MM.1S (cell line): ENCODE data around the gene CDC16.

Source experiments
- DNase-seq: peaks from one replicate; pipeline ENCODE4 v3.0.0-alpha.2; 2015
- H2AFZ ChIP-seq: fragments of 300-600 bp; sonication (generic); 2 replicates; pipeline ENCODE4 v1.6.0; 2016; ENCODE audit warnings: antibody characterized with exemption, low read length
- H3F3A ChIP-seq: fragments of 300-600 bp; sonication (generic); 2 replicates; pipeline ENCODE4 v1.6.1; 2016; ENCODE audit warnings: mild to moderate bottlenecking, antibody characterized with exemption, low read length, moderate library complexity, mixed read lengths; ENCODE audit not compliant: insufficient read depth
- H3K27ac ChIP-seq: fragments of 300-600 bp; sonication (generic); 2 replicates; pipeline ENCODE4 v1.5.1; 2016; ENCODE audit warnings: mild to moderate bottlenecking, low read length
- H3K27me3 ChIP-seq: fragments of 300-600 bp; sonication (generic); replicated peaks from 2 replicates; pipeline ENCODE4 v1.6.0; 2016; ENCODE audit warnings: low read length; ENCODE audit not compliant: insufficient read depth
- H3K36me3 ChIP-seq: fragments of 300-600 bp; sonication (generic); replicated peaks from 2 replicates; pipeline ENCODE4 v1.6.1; 2016; ENCODE audit warnings: mild to moderate bottlenecking, low read length, mixed read lengths; ENCODE audit not compliant: insufficient read depth
- H3K4me1 ChIP-seq: fragments of 300-600 bp; sonication (generic); 2 replicates; pipeline ENCODE4 v1.6.1; 2016; ENCODE audit warnings: low read length, mixed read lengths
- H3K4me2 ChIP-seq: fragments of 300-600 bp; sonication (generic); 2 replicates; pipeline ENCODE4 v1.6.0; 2016; ENCODE audit warnings: low read depth, low read length
- H3K4me3 ChIP-seq: fragments of 300-600 bp; sonication (generic); 2 replicates; pipeline ENCODE4 v1.5.1; 2016; ENCODE audit warnings: low read length, mixed read lengths
- H3K79me2 ChIP-seq: fragments of 300-600 bp; sonication (generic); 2 replicates; pipeline ENCODE4 v1.6.1; 2016; ENCODE audit warnings: mixed run types, low read length, mixed read lengths
- H3K9ac ChIP-seq: fragments of 300-600 bp; sonication (generic); 2 replicates; pipeline ENCODE4 v1.6.1; 2016; ENCODE audit warnings: low read length, mixed read lengths
- H3K9me2 ChIP-seq: fragments of 300-600 bp; sonication (generic); replicated peaks from 2 replicates; pipeline ENCODE4 v1.6.1; 2016; ENCODE audit warnings: mild to moderate bottlenecking, low read length, mixed read lengths; ENCODE audit not compliant: insufficient read depth
- H3K9me3 ChIP-seq: fragments of 300-600 bp; sonication (generic); replicated peaks from 2 replicates; pipeline ENCODE4 v1.6.1; 2016; ENCODE audit warnings: mild to moderate bottlenecking, low read length, mixed read lengths; ENCODE audit not compliant: insufficient read depth
- H4K20me1 ChIP-seq: fragments of 300-600 bp; sonication (generic); 2 replicates; pipeline ENCODE4 v1.6.1; 2016; ENCODE audit warnings: mild to moderate bottlenecking, low read length, moderate library complexity, mixed read lengths; ENCODE audit not compliant: insufficient read depth
- CTCF ChIP-seq: fragments of 300-600 bp; sonication (generic); IDR thresholded peaks from 2 replicates; pipeline ENCODE4 v1.5.1; 2016; ENCODE audit warnings: antibody characterized with exemption, low read length, mixed read lengths
- EZH2 ChIP-seq: fragments of 300-600 bp; sonication (generic); optimal IDR thresholded peaks from 2 replicates; pipeline ENCODE3; 2017; ENCODE audit warnings: low read depth, mild to moderate bottlenecking, antibody characterized with exemption, low read length, mixed read lengths
- EZH2phosphoT487 ChIP-seq: fragments of 300-600 bp; sonication (generic); IDR thresholded peaks from 2 replicates; pipeline ENCODE4 v1.6.1; 2018; ENCODE audit warnings: antibody characterized with exemption, low read length

CDC16 gene

GRCh38 chr13:114285166-114285808 lies 50.6 kb downstream of the CDC16 start:
- Histone ChIP-seq H3K27ac (no peak overlapping the region), H4K20me1 (no peaks in the 10 kb centered on the region), H3K4me2 (no peak overlapping the region), H3F3A (peaks cover 8% of the 10 kb centered on the region), H3K4me1 (peaks cover 10% of the 10 kb centered on the region), H3K9me3 (no peaks in the 10 kb centered on the region), H3K79me2 (peaks cover 74% of the 10 kb centered on the region), H2AFZ (no peak overlapping the region), H3K9me2 (no peaks in the 10 kb centered on the region), H3K36me3 (0 out of 2 replicates have a peak, but pooled peaks cover 11% of the 10 kb centered on the region), H3K9ac (no peak overlapping the region), H3K27me3 (no peaks in the 10 kb centered on the region), H3K4me3 (no peak overlapping the region)
- DNase-seq, result no peak
- TF ChIP-seq EZH2, result no peak
- no peak for TF ChIP-seq CTCF
- no peak for TF ChIP-seq EZH2phosphoT487

GRCh38 chr13:114286808-114287207 lies 52.1 kb downstream of the CDC16 start:
- Histone ChIP-seq H3K4me2 (no peak overlapping the region), H3K36me3 (peaks cover 14% of the 10 kb centered on the region), H3K9me2 (no peaks in the 10 kb centered on the region), H3K27ac (no peak overlapping the region), H3K9ac (no peak overlapping the region), H3K79me2 (peaks cover 82% of the 10 kb centered on the region), H4K20me1 (no peaks in the 10 kb centered on the region), H3K4me1 (0 out of 2 replicates have a peak, but pooled peaks cover 5% of the 10 kb centered on the region), H3K27me3 (no peaks in the 10 kb centered on the region), H2AFZ (no peak overlapping the region), H3K4me3 (no peak overlapping the region), H3F3A (no peaks in the 10 kb centered on the region), H3K9me3 (no peaks in the 10 kb centered on the region)
- TF ChIP-seq EZH2phosphoT487, result no peak
- TF ChIP-seq EZH2, result no peak
- no peak for TF ChIP-seq CTCF
- no peak for DNase-seq

- Histone ChIP-seq H3K36me3 (peaks cover 20% of the 10 kb centered on the region), H4K20me1 (no peaks in the 10 kb centered on the region), H3K27me3 (no peaks in the 10 kb centered on the region), H3K4me1 (0 out of 2 replicates have a peak, but pooled peaks cover 5% of the 10 kb centered on the region), H3K27ac (no peak overlapping the region), H3K9ac (no peak overlapping the region), H3K9me2 (no peaks in the 10 kb centered on the region), H3F3A (no peaks in the 10 kb centered on the region), H3K79me2 (peaks cover 81% of the 10 kb centered on the region), H3K9me3 (no peaks in the 10 kb centered on the region), H3K4me2 (no peak overlapping the region), H3K4me3 (no peak overlapping the region), H2AFZ (no peak overlapping the region)
- TF ChIP-seq EZH2 (no peak), CTCF (no peak), EZH2phosphoT487 (no peak)
- no peak for DNase-seq
Measured at GRCh38 chr13:114288157-114288591, 53.5 kb downstream of the CDC16 start.
